Esophagus squamous epithelium (tissue), 4 donors: ENCODE data around the gene GP1BB.

Experiments
- CTCF ChIP-seq, 6 experiments: fragments of 450-650 bp in 4 of 6; fragments of 200-600 bp in 2 of 6; sonication (generic) in 2 of 6; IDR thresholded peaks; one replicate each; pipeline ENCODE4 v1.5.1; 2016 to 2019; ENCODE audit warnings: antibody characterized with exemption in 6 of 6, mild to moderate bottlenecking in 4 of 6, moderate library complexity in 4 of 6
- POLR2A ChIP-seq, 4 donors: fragments of 450-650 bp; IDR thresholded peaks; one replicate each; pipeline ENCODE4 v1.6.1; 2017; ENCODE audit warnings: antibody characterized with exemption in 4 of 4, mild to moderate bottlenecking in 4 of 4, moderate library complexity in 3 of 4

- TF ChIP-seq CTCF (IDR thresholded peaks at IDR 0.05) (peak; percentile 71 to 97 (median 95)), POLR2A (IDR thresholded peaks at IDR 0.05) (no peak)
These were observed 7.5 kb downstream of the GP1BB start for GRCh38 chr22:19730655-19731360.
